DMS79 treated with DMSO at 0.1 percent for 48 hours (cell line): Measurements from ENCODE around the gene ARL8B.
"Not testable (repeated sequence)": the region's sequence is repeated elsewhere in the genome, so short reads cannot be mapped to it uniquely, and the experiment has no call there.

ENCODE experiments used
- DNase-seq: peaks from one replicate; lab custom pipeline; 2025; lab: John Stamatoyannopoulos, UW

The ARL8B gene

DNA sequence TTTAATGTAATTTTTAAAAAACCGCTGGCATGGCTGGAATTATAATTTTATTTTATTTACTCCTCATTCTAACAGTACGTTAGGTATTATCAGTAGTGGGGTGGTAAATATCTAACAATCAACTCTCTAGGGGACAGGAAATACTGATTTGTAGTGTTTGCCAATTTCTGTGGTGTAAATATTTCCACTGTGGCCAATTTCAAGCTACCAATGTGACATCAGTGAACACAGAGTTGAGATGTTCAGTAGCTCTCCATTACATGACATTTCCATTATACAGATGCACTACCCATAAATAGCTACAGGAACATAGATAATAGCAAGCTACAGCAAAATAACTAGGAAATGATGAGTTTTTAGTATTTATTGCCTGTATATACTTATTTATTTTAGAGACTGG, 10.0 kb upstream of the ARL8B start:
- DNase-seq = no peak

DNA sequence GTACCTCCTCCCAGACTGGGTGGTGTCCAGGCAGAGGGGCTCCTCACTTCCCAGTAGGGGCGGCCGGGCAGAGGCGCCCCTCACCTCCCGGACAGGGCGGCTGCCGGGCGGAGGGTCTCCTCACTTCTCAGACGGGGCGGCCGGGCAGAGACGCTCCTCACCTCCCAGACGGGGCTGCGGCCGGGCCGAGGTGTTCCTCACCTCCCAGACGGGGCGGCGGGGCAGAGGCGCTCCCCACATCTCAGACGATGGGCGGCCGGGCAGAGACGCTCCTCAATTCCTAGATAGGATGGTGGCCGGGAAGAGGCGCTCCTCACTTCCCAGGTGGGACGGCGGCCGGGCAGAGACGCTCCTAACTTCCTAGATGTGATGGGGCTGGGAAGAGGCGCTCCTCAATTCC, 8.4 kb upstream of the ARL8B start:
- DNase-seq = not testable (repeated sequence)

DNA sequence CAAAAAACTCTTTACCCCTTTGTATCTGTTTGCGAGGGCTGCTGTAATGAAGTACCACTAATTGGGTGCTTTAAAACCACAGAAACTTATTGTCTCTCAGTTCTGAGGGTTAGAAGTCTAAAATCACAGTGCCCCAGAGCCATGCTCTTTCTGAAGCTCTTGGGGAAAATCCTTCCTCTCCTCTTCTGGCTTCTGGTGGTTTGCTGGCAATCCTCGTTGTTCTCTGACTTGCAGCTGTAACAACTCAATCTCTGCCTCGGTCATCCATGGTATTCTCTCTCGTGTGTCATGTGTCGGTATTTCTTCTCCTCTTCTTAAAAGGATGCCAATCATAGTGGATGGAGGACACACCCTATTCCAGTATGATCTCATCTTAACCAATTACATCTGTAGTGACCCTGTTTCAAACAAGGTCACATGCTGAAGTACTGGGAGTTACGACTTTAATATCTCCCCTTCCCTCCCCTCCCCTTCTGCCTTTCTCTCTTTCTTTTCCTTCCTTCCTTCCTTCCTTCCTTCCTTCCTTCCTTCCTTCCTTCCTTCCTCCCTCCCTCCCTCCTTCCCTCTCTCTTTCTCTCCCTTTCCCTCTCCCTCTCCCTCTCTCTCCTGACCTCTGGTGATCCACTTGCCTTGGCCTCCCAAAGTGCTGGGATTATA, 6.5 kb upstream of the ARL8B start:
- DNase-seq = no peak

DNA sequence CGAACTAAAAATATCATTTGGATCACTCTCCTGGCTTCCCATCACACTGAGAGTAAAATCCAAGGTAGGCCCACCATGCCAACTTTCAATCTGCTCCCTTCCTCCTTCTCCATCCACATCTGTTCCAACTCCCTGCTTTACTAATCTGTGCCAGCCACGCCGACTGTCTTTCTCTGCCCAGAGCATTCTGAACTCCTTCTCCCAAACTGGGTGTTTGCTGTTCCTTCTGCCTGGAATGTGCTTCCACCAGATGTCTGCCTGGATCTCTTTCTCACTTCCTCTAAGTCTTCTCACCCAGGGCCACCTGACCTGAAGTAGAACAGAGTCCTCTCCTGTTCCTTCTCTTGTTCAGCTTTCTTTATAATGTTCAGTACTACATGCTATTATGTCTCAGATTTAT, 5.6 kb upstream of the ARL8B start:
- DNase-seq = no peak

DNA sequence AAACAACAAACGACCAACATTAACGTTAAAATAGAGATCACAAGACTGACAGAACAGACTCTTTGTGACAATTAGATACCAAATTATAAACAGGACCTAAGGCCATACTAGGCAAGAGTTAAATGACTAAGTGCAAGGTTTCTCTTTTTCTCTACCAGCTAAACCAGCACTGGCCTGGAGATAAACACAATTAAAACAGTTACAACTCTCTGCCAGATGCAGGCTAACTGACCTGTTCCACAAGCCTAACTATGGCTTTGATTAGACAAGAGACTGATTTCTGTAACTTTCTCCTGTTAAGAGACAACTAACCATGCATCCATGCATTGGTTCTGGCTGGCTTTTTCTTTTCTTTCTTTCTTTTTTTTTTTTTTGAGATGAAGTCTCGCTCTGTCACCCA, 1.6 kb upstream of the ARL8B start:
- DNase-seq = no peak

DNA sequence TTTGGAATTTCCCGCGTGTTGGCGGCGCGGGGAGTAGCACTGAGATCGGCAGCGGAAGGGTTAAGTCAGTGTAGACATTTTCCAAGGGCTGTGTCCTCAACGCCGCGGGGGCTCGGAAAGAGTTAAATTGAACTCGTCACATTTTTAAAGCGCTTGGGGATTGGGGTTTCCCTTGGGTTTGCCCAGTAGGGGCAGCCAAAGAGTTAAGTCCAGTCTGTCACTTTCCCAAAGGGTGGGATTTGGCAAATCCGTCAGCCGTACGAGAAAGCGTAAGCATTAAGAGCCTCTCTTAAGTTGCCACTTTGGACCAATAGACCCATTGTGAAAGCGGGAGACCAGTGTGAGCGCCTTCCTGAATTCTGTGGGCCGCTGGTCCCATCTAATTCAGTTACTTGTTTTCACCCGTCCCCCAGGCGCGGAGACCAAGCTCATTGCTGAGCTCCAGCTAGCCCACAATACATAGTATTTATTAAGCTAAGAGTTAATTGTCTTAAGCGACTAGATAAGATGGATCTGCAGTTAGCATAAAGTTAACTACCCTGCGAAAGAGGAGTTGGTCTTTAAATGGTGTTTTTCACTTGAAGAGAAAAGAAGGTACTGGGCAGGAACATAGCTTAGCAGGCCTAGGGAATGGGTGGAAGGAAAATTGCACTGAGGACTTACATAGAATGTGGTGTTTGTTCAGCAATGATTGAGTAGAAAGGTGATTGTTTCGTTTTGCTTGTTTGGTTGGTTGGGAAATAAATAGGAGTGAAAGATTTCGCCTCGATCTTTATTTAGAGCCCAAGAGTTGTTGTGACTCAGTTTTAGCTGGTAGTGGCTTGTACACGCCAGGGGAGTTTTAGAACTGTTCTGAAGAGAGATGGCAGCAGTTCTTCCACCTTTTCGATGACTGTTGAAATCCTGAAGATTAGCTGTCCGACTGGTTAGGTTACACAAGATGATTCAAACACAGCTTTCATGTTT, 932 bp downstream of the ARL8B start:
- DNase-seq = no peak

DNA sequence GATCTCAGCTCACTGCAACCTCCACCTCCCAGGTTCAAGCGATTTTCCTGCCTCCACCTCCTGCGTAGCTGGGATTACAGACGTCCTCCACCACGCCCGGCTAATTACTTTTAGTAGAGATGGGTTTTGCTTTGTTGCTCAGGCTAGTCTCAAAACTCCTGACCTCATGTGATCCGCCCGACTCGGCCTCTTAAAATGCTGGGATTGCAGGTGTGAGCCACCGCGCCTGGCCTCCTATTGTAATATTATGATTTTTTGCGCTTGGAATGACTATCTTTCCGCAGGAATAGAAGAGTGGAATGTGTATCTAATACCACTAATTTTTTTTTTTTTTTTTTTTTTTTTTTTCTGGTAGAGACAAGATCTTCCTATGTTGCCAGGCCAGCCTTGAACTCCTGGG, 1.8 kb downstream of the ARL8B start:
- no peak for DNase-seq

DNA sequence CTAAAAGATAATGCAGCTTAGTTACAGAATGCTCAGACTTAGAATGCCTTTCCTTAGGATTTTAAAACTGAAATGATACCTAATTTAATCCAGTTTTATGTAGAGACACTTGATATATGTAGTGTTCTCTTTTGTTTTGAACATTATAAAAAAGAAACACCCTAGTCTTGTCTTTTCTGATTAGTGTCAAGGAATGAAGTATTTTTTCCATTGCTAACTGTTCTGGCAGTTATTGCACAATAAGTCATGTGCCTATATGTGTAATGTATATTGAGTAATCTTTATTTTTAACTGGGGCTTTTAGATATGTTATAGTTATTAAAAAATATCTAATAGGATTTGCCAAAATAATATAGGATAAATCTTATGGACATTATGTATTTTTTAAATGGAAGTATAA, 4.5 kb downstream of the ARL8B start:
- no peak for DNase-seq

DNA sequence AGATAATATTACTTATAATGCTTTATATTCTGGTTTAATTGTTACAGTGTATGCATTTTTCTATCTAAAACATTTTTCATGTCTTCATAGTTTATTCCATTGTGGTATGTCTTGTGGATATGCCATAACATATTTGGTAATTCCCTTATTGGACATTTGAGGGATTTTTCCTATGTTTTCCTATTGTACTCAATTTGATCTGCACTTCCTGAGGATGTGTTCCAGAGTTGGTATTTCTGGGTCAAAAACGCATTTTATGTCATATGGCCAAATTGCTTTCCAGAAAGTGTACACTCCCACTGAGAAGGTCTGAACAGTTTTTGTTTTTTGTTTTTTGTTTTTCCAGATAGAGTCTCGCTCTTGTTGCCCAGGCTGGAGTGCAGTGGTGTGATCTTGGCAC, 6.8 kb downstream of the ARL8B start:
- DNase-seq = no peak

DNA sequence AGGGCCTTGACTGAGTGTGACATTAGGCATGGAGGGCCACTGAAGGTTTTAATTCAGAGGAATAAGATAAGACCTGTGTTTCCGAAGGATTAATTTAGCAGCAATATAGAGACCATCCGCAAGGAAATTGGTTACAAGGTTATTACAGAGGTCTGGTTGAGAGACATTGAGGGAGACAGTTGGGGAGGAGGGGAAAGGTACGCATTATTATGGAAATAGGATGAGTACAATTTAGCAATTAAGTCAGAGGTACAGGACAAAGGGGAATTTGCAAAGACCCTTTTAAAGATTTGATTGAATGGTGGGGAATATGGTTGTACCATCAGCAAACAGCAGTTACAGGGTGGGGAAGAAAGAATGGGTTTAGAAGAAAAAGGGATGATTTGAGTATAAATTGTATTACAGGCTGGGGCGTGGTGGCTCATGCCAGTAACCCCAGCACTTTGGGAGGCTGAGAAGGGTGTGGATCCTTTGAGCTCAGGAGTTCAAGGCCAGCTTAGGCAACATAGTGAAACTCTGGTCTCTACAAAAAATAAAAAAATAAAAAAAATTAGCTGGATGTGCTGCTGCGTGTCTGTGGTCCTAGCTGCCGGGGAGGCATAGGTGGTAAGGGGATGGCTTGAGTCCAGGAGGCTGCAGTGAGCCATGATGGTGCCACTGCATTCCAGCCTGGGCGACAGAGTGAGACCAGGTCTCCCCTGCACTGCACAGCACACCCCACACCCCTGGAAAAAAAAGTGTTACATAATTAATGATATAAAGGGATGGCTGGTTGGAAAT, 11.3 kb downstream of the ARL8B start:
- DNase-seq = no peak

DNA sequence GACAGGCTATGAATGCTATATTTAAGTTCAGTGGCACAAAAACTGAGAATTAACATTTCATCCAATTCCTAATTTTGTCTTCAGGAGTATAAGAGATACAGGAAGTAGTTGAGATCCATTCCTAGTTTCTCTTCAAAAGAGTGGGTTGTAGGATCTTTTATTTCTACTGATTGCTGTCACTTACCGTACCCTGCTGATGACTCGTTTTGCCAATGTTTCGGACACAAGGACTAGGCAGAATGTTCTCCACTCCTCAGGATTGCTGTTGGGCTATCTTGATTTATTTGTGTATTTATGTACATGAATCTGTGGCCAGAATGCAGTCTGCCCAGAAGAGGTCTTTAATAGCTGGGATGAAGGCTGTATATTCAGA, 11.9 kb downstream of the ARL8B start:
- no peak for DNase-seq

DNA sequence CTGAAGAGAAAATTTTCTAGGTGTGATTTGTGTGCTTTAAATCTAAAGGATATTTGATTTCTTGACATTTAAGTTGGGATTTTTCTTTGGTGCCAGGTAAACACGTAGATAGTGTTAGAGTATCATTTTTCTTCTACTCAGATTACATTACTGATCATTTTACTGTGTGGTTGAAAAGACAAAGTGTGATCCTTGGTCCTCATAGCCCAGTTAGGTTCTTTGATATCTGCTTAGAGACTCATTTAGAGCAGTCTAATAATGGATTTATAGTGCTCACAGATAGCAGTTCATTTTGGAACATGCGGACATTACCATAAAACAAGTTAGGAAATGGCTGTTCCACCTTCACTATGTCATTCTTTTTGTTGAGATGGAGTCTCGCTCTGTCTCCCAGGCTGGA, 12.4 kb downstream of the ARL8B start:
- DNase-seq = no peak

DNA sequence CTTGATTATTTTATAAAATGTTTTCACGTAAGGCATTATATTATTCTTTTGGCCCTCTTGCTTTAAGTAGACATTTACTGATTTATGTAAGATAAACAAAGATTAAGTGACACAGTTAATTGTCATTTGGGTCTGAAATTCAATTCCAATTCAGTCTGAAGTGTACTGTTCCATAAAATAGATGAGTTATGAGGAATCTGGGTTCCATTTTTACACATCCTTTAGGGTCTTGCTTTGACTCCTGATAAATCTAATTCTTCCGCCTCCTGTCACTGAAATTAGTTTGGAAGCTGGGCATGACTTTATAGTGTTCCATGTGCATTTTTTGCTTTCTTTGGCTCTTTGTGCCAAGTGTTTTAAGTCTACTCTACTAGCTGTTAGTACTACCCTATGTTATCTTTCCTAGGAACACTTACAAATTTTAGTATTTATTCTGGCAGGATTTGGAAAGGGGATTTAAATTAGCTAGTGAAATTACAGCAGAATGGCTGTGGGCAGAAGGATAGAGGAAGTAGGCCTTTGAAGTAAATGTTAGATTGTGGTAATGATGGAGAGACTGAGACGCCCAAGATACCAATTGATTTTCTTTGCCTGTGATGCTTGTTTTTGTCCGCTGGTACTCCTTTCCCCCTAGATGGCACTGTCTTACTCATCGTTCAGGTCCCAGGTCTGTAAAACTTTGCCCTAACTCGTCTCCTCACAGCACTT, 14.3 kb downstream of the ARL8B start:
- no peak for DNase-seq

DNA sequence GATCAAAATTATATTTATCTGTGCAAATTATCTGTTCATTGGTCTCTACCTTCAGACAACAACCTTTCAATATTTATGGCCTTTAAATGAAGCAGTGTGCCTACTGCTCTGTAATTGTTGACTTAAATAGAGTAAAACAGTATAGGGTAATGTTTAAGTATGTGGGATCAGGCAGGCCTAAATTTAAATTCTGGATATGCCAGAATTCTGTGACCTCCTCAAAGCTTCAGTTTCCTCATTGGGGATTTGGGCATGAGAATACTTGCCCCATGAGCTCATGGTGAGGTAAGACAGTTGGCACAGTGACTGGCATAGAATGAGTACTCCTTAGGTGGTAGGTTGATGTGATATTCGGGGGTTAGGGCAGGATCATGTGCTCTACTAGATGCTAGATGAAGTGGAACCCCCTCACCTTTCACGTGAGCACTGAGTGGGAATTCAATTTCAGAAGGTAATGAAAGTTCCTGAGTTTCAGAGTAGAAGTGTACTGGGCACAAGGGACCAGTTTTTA, 14.9 kb downstream of the ARL8B start:
- no peak for DNase-seq

DNA sequence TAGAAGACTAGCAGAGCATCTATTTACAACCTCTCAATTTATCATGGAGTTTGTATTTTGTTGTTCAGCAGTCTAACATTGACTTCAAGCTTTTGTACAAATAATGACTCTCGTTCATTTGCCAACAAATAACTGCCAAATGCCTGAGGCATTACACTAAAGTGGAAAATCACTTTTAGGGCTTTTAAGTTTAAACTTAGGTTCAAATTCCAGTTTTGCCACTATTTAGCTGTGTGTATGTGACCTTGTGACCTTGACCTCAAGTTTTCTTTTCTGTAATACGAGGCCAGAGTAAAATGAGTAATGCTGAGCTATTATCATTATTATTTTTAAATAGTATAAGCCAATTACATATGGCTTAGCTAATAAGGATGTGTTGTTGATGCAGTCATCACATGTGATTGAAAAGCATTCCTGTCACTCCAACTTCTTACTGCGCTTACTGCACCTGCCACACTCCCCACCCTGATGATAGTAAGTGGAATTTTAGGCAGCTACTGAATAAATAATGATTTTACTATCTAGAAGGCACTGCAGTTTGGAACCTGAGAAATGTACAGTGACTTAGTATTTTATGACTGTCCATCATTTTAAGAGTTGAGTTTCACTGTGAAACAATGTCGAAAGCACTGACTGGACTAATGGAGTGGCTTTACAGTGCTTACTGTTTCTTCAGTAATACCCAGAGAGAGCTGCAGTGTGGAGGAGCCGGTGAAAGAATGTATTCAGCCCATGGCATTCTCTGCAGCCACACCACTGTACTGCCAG, 16.3 kb downstream of the ARL8B start:
- no peak for DNase-seq

DNA sequence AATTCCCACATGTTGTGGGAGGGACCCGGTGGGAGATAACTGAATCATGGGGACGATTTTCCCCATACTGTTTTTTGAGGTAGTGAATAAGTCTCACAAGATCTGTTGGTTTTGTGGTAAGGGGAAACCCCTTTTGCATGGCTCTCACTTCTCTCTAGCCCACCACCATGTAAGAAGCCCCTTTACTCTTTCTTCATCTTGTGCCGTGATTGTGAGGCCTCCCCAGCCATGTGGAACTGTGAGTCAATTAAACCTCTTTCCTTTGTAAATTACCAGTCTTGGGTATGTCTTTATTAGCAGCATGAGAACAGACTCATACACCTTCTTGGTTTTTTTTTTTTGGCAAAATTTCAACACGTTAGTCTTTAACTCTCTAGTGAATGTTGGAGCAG, 18.1 kb downstream of the ARL8B start:
- DNase-seq = no peak

DNA sequence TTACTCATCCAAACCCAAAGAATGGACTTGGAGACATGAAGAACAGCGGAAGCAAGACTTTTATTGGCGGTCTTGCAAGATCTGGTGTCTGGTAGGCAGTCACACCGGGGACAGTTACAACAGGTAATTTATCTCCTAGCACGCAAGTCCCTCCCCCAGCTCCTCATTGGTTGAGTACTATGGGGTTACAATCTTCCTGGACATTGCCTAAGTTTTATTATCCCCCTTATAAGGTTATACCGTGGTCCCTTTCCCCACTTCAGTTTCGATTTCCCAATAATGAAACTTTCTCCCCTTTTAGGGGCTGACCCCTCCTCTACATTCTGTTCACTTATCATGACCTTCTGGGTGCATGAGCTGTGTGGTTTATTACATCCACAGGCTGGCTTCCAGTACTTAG, 18.7 kb downstream of the ARL8B start:
- no peak for DNase-seq

DNA sequence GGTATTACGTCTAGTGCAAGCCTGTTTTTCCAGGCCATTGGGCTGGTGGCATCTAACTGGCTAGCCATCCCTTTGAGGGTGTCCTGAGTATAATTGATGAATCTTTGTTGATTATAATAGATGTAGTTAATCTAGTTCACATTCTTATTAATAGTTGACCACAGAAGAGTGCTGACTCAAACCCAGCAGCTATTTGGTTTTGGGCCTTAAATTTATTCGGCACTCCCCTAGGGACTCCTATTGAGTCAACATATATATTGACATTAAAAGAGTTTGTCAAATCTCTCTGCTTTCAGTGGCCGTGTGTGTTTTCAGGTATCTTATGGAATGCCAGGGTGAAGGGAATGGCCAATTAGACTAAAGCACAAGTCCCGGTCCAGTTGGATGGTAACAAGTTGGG, 19.7 kb downstream of the ARL8B start:
- DNase-seq = no peak

DNA sequence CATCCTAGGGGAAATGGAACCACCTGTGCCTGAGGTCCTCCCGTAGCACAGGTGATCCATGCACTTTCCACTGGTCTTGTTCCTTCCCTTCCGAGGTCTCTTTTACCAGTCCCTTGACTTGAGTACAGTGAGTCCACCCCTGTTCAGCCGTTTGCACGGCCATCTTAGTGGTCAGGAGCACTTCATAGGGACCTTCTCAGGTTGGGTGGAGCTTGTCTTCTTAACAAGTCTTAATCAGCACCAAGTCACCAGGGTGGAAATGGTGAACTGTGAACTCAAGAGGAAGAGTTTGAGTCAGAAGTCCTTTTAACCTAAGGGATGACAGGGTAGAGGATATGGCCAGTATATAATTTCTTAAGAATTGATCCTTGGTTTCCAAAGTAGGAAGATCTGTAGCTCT, 21.4 kb downstream of the ARL8B start:
- no peak for DNase-seq

DNA sequence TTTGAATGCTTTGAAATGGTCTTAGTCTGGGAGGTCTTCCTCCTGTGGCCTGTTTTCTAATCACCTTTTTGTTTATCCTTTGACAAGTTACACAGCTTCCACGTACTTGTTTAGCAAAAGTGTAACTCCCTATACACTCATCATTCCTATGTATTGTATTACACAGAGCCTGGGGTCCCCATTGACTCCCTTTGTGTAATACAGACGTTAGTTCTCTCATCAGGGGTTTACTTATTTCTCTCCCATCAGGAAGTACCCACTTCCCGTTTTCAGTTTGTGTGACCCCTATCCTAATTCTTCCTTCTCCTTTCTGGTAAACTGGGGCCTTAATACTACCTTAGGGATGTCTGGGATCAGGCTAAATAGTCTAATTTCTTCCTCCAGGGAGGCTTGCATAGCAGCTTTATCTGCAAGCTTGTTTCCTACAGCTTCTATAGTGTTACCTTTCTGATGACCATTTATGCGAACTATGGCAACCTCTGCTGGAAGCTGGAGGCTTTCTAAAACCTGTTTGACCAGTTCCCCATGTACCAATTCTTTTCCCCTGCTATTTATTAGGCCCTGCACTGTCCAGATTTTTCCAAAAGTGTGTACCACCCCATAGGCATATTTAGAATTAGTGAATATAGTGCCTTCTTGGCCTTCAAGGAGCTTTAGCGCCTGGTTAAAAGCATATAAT, 22.4 kb downstream of the ARL8B start:
- DNase-seq = no peak

DNA sequence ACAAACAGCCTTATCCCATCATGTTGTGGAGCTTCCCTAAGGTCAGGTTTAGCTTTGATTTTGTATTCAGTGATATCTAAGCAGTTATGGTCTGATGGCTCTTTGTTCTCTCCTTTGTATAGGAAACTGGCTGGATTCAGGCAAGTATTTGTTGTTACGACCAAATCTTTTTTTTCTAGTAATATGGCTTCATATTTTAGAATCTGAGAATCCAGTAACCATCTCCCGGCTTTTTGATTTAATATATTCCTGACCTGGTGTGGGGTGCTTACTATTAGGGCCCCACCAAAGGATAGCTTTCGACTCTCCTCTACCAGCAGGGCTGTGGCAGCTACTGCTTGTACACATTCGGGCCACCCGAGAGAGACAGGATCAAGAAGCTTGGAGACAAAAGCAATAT, 23.0 kb downstream of the ARL8B start:
- no peak for DNase-seq
